Fibroblast of skin of right biceps (primary cell): Measurements from ENCODE around the gene BORCS5.

Experiments
- DNase-seq: peaks from one replicate; pipeline ENCODE4 v3.0.0-alpha.2; 2013

Gene BORCS5

DNA sequence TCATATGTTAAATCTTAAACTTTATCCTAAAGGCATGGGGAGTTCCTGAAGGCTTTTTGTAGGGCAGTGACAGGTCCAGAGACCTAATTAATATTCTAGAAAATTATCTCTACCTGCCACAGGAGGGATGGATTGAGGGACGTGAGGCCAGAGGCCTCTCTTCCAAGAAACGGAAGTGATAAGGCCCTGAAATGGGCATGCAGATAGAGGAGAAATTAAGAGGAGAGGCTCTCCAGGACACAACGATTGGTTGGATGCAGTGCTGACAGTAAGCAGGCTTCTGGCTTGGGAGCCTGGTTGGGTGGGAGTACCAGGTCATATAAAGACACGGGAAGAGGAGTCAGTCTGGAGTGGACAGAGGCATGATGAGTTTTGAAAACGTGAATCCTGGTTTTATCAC, 3.1 kb upstream of the BORCS5 start:
- no peak for DNase-seq

DNA sequence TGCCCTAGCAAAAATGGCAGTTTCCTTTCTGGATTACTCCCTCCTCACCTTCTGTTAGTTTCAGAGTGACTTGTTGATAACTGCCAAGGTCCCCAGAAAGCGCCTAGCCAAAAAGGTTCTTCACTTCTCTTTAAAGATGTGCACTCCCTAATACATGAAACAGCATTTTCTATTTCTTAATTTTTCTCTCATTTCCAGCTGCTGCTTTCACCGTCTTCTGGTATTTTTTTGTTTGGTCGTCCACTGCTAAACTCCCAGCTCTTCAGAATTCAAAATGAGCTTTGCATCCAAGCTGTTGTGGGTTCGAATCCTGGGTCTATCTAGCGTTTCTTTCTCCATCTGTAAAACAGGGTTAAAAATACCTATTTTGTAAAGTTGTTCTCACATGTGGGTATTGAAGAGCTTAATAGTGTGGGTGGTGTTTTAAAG, 397 bp upstream of the BORCS5 start:
- DNase-seq, result no peak

DNA sequence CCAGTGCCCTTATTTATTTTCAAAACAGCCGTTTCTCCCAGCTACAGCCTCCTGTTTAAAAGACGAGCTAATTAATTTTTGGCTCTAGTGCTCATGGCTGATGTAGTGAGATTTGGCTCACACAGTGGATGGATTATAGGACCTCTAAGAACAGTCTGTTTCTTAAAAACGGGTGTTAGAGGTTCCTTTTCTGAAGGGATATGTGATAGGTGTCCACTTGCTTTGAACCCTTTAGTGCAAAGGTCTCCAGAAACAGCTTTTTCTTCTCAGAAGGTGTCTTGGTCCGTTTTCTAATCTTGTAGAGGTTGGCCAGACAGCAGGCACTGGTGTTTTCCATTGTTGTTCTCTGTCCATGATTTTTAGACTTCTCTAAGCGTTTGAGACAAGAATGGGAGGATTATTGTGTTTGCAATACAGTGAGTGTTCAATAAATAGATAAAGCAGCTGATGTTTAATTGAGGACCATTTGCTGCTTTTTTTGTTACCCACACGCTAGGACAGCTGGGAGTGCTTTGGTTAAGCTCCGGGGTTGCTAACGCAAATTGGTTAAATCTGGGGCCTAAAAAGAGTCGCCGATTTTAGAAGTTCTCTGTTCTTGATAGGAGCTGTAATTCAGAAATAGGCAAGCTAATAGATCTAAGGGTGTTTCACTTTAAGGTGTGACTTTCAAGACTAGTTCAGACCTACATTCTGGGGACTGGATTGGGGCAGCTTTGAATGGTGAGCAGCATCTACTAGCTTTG, 1.0 kb downstream of the BORCS5 start:
- no peak for DNase-seq

DNA sequence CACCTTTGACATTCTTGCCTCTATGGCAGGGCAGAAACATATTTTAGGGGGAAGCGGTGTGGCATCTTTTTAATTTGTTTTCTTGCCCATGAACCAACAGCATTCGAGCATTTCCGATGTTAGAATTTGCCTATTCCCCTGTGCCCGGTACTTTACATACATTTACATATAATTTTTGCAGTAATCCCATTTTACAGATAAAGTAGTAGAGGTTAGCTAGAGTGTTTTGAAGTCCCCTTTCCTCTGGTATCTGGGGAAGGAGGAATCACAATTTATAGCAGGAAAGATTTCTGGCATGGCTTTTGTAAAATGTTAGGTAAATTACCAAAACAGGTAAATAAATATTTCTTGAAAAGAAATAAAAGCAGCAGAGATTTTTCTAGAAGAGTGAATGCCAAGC, 1.6 kb downstream of the BORCS5 start:
- DNase-seq, result no peak

DNA sequence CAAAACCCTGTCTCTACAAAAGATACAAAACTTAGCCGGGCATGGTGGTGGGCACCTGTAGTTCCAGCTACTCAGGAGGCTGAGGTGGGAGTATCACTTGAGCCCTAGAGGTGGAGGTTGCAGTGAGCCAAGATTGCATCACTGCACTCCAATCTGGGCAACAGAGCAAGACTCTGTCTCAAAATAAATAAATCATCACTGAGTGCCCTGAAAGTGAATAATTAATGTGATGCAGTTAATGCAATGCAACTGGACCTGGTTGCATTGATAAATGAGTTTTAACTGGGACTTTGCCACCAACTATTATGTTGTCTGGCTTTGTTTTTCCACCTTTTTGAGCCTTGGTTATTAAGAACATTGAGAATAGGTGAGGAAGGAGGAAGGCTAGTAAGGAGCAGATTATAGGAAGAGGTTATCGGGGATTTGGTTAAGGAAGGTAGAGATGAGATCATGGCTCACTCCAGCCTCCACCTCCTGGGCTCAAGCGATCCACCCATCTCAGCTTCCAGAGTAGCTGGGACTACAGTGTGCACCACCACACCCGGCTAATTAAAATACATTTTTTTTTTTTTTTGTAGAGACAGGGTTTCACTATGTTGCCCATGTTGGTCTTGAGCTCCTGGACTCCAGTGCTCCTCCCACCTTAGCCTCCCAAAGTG, 8.0 kb downstream of the BORCS5 start:
- no peak for DNase-seq

DNA sequence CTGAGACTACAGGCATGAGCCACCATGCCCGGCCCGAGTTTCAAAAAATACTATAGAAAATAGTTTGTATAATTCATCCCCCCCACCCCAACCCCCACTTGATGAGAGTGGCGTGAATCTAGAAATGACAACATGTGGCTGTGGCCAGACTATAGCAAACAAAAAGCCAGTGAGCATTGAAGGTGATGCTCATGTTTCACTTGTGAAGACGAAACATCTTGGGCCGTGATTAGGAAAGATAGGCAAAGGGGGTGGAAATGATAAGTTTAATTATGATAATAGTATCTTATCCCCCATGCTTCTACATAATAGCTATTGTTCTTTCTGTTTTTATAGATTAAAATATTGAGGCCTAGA, 8.5 kb downstream of the BORCS5 start:
- DNase-seq, result no peak

DNA sequence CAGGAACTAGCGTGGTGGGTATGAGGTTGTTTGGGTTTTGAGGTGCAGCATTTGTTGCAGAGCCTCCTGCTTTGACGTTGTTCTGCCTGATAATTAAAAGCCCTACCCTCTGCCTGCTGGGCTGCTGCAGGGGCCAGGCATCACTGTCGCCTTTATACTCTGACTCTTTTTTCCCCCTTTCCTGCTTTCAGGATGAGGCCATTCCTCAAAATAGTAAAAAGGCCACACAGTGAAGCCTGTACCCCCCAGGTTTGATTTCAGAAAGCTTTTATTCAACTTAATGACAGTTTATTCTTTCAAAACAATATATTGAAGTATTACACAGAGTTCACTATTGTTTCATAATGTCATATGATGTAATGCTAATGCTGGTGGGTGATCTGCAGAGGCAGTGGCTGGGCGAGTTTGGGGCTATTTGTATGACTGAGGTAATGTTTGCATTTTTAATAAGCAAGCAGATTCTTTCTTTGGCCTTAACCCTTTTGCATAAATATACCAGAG, 9.1 kb downstream of the BORCS5 start:
- DNase-seq, result no peak

DNA sequence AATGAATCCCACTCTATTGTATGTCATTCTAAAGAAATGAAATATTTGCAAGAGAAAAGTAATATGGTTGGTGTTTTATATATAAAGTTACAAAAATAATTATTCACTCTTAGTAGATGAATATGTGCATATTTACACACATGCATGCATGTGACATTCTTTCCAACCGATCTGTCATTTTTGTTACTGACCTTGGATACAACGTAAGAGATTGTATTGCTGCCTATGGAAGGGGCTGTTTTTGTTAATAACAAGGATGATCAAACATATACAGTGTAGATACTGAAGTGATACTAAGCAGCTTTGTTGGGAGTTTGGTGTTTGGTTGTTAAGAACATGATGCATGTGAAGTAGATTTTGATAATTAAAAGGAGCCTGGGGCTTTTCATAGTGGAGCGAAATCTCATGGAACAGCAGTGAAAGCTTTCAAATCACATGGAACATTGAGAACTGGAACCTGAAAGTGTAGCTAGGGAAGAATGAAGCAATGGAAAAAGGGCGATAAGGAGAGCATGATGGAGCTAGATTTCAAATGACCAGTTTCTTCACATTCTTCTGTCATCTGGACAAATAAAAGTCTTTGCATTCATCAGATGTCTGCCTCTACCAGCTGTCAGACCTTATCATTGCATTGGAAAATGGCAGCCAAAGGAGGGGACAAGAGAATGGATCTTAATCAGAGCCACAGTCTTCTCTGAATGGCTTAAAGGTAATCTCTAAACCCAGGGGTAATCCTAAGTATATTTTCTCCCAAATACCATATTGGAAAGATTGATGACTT, 10.0 kb downstream of the BORCS5 start:
- DNase-seq, result no peak

DNA sequence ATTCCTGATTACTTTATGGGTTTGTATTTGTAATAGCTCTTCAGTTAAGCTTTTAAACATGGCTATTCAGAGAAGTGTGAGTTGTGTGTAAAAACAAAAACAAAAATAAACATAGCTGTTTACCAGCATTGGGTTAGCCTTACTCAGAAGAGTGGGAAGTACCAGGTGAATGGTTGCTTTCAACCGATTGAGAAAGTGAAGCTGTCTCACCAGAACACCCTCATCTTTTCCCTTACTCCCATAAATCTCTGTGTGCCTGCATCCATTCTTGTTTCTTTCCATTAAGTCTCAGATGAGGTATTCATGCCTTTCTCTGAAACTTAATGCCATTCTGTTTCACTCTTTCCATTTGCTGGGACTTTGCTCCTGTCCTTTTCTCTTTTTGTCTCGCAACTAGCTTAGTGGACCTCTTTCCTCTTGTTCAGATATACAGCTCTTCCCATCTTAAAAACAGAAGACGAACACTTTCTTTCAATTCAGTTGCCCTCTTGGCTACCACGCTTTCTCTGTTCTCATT, 10.7 kb downstream of the BORCS5 start:
- DNase-seq, result no peak

DNA sequence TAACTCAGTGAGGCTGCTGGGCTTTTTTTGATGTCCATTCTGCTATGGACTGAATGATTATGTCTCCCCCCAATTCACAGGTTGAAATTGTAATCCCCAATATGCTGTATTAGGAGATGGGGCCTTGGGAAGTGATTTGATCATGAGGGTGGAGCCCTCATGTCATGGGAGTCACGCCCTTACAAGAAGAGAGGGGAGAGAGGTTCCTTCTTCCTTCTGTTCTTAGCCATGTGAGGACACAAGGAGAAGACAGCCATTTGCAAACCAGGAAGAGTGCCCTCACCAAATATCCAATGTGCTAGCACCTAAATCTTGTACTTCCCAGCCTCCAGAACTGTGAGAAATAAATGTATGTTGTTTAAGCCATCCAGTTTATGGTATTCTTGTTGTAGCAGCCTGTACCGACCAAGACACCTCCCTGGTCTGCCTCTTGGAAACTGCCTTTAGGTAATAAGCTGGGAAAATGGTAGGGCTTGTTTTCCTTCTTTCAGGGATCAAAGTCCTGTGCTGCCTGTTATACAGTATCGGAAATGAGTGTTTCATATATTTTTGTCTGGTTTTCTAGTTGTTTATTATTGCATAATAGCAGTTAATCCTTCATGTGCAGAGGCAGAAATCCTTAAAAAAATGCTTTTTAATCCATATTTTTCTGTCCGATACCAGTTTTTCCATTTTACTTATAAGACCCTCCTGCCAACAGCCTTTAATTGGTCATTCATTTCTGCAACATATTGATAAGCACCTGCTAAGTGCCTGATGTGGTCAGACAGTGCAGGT, 16.3 kb downstream of the BORCS5 start:
- DNase-seq, result no peak

DNA sequence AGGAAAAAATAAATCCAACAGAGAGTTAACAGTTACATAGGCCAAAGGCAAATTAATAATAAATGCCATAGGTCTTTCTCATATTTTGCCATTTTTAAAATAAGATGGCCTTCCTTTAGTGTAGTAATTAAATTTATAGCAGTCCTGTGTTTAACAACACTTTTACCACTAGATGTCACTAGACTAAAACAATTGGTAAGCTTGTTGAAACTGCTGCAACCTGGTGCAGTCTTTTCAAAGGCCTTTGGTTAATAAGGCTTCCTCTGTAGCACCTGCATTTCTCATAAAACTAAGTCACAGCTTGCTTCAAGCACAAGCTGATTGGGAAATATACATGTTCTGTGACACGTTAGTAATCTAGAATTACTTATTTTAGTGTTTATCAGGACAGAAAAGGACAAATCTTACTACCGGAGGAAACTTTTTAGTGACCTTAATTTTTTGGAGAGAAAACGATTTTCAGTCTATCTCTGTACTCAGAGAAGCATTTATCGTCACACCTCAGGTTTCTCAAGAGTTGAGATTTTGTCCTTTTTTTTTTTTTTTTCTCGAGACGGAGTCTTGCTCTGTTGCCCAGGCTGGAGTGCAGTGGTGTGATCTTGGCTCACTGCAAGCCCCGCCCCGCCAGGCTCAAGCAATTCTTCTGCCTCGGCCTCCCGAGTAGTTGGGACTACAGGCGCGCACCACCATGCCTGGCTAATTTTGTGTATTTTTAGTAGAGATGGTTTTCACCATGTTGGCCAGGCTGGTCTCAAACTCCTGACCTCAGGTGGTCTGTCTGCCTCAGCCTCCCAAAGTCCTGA, 20.0 kb downstream of the BORCS5 start:
- DNase-seq, result peak; percentile 76

DNA sequence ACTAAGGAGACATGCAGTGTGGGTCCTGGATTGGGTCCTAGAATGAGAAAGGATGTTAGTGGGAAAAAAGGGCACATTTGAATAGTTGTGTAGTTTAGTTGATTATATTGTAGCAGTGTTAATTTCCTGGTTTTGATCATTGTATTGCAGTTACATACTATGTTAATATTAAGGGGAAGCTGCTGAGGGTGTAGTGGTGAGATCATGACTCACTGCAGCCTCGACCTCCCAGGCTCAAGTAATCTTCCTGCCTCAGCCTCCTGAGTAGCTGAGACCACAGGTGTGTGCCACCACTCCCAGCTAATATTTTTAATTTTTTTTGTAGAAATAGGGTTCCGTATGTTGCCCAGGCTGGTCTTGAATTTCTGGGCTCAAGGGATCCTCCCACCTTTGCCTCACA, 21.7 kb downstream of the BORCS5 start:
- DNase-seq, result no peak

DNA sequence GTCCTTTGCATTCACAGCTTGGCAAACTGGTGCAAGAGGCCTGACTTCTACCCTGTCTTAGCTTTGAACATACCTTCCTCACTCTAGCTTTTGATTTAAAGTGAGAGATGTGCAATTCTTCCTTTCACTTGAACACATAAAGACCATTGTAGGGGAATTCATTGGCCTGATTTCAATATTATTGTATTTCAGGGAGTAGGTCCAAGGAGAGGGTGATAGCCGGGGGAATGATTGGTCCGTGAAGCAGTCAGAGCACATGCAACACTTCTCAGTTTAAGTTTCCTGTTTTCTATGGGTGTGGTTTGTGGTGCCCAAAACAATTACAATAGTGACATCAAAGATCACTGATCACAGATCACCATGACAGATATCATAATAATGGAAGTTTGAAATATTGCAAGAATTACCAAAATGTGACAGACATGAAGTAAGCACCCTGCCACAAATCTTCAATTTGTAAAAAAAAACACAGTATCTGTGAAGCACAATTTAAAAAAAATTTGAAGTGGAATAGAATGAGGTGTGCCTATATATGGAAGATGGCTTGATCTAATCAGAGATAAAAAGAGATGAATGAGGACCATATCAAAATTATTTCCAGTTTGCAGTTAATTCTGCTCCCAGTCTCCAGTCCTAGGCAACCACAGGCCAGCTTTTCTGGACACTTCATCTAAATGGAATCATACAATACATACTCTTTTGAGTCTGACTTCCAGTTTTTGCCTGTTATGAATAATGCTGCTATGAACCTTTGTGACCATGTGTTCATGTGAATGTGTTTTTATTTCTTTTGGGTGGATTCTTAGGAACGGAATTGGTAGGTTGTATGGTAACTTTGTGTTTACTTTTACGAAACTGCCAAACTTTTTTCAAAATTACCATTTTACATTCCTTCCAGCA, 23.2 kb downstream of the BORCS5 start:
- DNase-seq, result peak; percentile 30

DNA sequence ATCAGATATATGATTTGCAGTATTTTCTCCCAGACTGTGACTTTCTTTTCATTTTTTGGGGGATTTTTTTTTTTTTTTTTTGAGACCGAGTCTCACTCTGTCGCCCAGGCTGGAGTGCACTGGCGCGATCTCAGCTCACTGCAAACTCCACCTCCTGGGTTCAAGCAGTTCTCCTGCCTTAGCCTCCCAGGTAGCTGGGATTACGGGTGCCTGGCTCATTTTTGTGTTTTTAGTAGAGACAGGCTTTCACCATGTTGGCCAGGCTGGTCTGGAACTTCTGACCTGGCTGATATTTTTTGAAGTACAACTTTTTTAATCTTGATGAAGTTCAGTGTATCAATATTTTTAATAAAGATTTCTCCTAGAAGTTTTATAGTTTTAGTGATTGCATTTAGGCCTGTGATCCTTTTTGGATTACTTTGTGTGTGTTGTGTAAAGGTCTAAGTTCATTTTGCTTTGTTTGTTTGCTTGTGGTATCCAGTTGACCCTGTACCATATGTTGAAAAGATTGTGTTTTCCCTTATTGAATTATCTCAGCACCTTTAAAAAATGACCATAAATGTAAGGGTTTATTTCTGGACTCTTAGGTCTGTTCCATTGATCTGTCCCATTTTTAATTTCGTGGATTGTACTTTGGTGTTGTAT, 24.2 kb downstream of the BORCS5 start:
- DNase-seq, result no peak

DNA sequence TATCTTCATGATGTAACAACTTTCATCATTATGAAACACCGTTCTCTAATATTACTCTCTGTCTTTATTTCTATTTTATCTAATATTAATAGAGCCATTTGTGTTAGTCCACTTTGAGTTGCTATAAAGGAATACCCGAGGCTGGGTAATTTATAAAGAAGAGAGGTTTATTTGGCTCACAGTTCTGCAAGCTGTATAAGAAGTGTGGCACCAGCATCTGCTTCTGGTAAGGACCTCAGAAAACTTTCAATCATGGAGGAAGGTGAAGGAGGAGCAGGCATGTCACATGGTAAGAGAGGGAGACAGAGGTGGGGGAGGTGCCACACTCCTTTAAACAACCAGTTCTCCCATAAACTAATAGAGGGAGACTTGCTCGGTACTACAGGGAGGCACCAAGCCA, 25.1 kb downstream of the BORCS5 start:
- DNase-seq, result no peak

DNA sequence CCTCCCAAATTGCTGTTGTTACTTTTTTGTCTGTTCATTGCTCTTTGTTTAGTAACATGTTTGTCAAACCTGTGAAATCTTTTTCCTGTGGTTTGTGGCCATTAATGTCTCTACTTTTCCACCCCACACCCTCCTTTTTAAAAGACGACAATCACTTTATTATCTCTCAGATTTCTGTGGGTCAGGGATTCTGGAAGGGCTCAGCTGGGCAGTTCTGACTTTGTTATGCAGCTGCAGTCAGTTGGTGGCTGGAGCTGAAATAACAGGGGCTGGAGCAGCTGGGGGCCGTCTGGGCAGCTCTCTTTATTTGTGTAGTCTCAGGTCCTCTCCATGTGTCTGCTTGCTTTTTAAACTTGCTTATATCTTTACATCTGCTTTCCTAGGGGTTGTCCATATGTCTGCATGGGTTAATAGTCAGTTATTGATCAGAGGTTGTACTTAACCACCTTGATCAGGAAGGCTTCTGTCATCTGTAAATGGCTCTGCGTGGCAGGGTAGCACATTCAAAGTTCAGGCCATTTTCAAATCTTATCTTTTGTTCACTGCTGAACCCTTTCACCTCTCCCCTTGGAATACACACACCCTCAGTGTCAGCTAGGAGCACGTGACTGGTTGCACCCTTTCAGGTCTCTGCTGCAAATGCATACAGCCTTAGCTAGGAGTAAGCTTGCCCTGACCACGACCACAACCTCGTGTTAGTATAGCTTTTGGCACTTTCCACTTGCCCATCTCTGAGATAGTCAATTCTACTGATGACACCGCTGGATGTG, 27.9 kb downstream of the BORCS5 start:
- DNase-seq, result no peak

DNA sequence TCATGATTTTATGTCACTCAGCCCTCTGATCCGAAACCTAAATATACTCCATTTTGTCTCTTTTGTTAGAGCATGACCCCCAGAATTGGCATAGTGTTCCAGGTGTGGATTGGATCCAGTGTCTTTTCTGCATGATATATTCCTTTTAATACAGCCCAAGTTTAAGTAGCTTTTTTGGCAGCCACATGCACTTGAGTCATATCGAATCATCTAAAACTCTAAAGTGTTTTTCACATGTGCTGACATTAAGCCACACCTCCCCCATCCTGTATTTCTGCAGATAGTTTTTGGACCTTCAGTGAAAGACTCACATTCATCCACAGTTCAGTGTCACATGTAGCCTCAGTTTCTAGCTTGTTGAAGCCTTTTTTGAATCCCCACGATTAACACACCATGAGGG, 30.6 kb downstream of the BORCS5 start:
- peak; percentile 77 for DNase-seq

DNA sequence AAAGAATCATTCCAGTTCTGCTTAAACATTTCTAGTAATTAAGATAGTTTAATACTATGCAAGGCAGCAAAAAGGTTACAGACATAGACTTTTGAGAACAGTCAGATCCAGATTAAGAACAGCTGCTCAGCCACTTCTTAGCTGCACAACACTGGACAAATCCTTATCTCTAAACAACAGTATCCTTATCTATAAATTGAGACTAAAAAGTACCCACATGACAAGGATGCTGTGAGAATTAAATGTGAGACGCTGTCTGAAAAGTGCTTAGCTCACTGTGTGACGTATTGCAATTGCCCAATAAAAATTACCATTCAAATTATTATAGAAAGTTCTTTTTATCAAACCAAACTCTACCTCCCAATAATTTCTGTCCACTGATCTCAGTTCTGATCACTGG, 35.5 kb downstream of the BORCS5 start:
- DNase-seq, result no peak

DNA sequence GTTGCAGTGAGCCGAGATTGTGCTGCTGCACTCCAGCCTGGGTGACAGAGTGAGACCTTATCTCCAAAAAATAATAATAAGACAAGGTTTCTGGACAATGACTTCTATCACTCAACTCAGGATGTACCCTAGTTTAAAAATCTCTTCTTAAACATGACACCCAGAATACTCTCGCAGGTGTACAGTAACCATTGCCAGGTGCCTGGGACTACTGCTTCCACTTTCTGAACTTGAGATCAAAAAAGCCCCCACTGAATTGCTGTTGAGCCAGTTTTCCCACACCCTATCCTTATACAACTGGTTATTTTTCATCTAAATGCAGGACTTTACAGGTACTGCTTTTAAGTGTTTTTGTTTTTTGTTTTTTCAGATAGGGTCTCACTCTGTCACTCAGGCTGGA, 36.3 kb downstream of the BORCS5 start:
- DNase-seq, result no peak

DNA sequence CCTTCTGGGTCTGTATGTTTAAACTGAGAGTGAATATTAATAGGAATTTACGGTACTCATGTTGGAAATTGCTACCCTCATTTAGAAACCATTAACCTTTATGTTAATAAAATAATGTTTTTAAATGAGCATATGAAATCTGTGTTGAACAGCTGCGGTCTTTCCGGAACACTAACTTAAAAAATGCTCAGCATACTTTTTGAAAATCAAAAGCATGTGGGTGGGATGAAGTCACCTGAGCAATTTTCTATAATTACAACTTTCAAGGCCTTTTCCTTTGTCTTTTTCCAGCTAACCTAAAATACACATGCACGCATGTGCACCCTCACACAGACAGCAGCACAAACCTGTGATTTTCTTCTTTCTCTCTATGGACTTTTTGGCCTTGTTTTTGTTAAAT, 39.8 kb downstream of the BORCS5 start:
- peak; percentile 16 for DNase-seq
